AG08396 (cell line): ENCODE measurements around the gene MBNL1.

Experiments used
- DNase-seq: peaks from one replicate; pipeline ENCODE4 v3.0.0; 2012; ENCODE audit warnings: low spot score, mixed read lengths

MBNL1 gene

DNA sequence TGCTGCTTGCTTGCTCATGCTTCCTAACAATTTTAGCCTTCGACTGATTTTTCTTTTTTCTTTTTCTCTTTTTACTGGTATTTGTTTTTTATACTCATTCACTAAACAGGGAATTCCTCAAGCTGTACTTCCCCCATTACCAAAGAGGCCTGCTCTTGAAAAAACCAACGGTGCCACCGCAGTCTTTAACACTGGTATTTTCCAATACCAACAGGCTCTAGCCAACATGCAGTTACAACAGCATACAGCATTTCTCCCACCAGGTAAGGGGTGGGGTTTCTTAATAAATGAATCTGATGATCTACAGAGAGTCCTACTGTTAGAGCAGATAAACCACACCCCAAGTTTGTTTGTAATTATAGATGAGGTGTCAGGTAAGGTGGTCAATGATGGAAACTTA lies 178.8 kb downstream of the MBNL1 start:
- DNase-seq = no peak

DNA sequence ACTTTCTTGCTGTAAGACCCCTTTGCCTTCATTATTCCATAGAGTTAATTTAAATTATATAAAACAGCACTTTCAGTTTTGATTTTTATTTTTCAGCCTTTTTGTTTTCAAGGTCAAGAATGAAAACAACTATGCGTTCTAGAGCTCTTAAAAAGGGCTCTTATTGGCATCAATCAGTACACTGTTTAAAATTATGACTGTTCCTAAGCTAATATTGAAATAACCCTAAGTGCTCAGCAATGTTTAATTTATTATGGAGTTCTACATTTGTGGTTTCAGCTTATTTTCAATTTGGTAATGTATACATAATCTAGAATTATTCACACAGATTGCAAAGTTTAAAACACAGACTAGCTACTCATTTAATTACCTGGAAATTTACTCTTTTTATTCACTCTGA lies 179.4 kb downstream of the MBNL1 start:
- no peak for DNase-seq

DNA sequence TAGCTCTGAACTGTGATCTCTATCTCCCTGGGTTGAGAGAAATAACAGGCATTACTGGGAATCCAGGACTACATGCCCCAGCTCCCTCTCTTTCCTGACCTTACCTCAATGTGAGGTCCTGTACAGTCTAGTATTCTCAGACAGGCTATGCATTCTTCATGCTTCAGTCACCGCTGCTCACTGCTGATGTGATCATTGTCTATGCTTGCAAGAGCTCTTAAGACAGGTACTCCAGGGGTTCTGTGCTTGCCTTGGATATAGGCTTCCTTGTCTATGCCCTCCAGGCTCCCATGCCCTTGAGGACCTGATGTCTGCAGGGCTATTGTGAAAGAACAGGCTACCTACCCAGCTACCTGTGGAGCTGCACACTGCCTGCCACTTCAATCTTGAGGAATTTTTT lies 183.6 kb downstream of the MBNL1 start:
- no peak for DNase-seq

DNA sequence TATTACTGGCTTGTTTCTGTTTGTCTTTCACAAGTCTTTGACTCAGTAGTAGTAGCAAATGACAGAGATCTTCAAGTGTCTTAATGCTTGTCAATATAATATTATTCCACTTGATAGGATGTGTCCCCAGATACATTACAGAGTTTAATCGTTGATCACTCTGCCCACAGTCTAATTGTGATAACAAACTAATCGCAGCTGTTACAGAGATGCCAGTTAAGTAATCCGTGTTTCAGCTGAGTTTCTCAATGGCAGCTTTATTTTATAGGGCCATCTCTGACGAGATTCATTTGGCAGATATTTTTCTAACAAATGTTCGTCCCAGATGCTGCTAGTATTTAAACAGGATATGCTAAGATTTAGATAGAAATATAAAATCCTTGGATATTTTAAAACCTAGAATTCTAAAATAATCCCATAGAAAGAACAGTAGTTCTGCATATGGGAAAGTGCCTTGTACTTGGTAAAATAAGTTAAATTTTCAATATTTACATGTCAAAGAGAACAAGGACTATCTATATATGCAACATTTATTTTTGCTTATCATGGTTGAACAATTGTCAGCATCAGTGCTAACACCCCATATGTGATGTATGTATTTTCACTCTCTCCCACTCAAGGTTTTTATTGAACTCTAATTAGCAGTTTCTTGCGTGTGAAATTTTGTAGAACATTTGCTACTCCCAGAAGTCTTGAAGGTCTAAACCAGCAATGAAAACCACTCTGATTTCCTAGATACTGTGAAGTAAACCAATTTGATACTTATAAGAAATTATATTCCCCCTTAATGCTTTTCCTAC lies 185.5 kb downstream of the MBNL1 start:
- no peak for DNase-seq

DNA sequence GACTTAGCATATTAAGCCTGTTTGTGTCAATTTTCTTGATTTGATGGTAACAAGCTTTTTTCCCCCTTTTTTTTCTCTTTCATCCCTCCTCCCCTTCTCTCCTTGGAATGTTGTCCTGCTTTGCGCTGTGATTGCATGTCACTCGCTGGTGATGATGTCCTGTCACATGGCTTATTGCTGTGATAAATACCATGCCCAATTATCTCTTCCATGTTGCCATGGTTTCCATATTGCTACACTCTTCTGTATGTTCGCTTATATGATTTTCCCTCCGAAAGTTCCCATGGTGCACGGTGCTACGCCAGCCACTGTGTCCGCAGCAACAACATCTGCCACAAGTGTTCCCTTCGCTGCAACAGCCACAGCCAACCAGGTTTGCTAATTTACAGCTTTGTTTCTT lies 187.3 kb downstream of the MBNL1 start:
- DNase-seq = no peak

DNA sequence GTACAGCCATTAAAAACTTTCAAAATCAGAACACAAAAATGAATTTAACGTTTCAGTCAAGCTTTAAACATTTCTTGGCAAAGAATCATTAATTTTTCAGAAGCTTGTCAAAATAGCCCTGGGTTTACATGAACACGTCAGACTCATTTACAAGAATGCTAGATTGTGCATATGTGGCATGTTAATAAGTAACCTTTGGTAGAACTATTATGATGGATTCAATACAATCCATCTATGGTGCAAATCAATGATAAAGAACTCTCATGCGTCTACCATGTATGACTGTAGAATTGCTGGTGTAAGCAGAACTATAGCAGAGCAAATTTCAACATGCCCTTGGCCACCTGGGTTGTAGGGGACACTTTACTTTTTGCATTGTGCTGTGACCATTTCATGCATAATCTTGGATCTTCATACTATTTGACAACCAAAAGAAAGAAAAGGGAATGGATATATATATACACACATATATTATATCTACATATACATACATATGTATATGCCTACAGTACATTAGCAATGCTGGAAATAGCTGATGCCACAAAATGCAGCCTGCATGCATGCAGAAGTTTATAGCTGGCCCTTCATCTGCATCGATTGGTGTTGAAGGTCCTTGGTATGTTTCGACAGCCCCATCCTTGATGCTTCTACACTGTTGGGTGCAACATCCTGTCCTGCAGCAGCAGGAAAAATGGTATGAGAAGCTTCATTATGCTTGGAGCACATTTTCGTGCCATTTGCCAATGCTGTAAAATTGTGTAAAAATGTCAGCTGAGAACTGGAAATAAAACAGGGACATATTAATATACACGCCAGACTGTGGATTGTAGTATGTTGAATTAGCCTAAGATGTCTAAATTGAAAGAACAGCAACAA lies 189.0 kb downstream of the MBNL1 start:
- DNase-seq = no peak

DNA sequence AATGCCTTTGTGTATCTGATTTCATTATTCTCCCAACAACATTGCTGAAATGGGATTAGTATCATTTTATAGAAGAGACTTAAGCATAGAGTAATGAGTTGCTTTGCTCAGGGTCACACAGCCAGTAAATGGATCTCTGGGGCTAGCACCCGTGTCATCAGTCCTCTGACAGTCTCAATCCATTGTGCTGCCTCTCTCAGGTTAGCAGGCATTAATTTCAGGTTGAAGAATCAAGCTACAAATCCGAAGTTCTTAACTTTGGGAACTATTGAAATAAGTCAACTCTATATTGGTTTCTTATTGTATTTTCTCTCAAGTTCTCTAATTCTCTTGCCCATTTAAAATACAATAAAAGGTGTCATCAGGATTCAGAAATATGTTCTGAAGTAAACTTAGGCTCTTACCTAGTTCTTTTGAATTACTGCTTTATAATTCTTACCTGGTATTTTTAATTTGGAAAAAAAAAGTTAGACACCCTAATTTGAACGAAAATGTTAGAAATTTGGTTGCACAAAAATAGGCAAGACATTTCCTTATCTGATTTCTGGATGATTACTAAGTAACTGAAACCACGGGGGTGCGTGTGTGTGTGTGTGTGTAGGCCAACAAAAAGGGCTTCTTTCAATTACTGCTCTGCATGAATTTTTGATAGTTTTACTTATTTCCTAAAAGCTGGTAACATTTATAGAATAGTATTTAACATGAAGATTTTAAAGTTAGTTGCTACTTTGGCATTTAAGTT lies 189.8 kb downstream of the MBNL1 start:
- DNase-seq = no peak

DNA sequence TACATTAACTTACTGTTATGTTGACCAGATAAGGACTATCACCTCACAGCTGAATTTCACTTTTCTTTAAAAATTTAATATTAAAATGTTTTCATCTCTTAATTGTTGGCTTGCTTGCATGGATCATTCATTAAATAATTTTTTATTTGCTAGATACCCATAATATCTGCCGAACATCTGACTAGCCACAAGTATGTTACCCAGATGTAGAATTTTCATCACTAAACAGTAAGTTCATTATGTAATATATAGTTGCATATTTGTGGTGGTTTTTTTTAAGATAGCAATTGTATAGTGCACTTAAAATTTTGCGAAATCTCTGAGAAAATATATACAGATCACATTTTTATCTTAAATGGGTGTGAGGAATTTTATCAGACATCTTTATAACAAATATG lies 190.4 kb downstream of the MBNL1 start:
- no peak for DNase-seq

DNA sequence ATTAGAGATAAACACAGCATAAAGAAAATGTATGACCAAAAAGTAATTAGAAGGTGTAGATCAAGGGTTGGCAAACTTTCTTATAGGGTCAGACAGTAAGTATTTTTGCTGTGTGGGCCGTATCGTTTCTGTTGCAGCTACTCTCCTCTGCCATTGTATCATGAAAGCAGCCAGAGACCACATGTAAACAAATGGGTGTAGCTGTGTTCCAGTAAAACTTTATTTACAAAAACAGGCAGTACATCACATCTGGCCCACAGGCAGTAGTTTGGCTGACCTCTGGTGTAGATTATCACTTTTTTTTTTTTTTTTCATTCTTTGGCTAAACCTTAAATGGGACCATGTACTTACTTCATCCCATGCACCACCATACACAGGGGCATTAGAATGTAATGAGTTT lies 190.8 kb downstream of the MBNL1 start:
- no peak for DNase-seq

DNA sequence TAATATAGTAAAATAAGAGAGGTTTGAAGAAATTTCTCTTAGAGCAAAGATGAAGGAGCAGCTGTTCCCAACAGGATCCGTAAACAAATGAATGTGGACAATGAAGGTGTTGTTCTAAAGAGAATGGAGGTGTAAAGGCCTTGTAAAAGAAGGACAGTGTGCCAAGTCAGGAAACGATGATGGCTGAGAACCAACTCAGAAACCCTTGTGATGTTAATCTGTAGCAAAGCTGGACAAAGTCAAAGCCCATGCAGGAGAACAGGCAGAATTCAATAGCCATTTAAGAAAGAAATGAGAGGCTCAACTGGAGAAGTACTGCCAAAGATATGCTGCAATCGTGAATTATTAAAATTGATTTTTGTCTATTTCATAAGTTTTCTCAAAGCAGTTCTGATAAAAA lies 192.2 kb downstream of the MBNL1 start:
- DNase-seq = no peak

DNA sequence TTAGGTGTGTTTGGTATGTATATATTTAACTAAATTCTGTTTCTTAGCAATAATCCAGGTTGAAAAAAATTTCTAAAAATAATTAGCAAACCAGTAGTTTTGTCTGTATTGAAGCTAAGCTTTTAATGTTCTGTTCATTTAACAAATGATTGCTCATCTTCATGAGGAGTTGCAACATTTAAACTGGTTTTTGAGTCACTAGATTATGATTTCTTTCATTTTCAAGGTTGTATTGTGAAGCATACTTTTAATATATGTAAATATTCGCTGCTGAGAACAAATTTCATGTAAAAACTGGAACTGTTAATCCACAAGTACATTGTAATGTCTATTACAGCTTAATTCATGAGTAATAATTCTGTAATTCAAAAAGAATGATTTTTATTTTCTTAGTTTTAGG lies 192.7 kb downstream of the MBNL1 start:
- DNase-seq = no peak

DNA sequence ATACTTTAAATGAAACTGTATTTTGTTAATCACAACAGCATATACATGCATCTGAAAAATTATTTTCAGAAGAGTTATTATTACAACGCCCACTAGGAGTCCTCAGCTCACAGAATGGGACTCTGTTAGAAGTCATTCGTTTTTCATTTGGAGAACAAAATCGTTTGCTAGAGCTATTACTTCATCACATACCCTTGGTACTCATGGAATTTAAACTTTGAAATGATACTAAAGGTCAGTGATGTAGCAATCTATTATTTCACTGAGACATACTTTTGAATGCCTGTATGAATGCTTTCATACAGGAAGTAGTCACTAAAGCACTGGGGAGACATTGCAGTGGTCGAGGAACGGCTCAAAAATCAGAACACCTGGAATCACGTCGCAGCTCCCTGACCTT lies 198.1 kb downstream of the MBNL1 start:
- DNase-seq = peak; percentile 14

DNA sequence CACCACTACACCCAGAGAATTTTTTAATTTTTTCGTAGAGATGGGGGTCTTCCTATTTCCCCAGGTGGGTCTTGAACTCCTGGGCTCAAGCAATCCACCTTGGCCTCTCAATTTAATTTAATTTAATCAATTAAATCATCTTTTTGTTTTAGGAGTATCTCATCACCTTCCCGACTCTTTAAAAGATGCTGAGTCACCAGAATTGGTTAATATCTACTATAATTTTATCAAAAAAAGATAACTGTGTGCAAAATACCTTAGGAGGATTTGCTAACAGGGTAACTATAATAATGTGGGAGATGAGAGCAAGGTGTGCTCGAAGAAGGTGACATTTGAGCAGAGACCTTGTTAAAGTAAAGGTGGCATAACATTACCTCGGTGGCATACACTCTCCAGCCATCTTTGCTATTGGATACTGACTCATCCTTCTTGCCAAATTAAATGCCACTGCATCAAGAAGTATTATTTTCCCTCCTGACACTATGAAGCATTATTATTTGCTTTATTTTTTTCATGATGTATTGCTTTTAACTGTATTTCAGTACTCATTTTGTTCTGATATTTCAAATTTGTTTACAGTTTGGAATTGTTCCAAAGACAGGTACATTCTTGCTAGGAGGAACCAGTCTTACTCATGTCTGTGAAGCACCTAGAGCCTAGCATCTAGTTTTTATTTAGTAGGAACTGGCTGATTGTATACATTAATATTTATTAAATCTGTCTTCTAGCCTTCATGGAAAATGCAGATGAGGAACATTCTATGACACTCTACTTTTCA lies 200.7 kb downstream of the MBNL1 start:
- no peak for DNase-seq

DNA sequence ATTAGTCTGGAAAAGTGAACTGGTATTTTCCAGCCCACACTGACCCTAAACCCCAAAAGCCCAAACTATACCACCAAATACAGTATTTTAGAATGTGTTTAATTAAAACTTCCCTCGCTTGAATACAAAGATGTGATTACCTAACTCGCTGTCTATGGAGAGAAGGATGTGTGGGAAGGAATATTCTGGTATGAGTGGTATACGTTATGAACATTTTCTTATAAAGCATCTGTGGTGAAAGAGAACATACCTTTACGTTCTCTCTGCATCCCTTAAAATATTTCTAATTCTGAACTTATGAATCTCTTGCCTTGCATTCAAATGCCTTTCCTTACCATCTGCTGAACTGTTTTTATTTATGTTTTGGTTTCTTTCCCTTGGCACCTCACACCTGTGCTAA lies 201.4 kb downstream of the MBNL1 start:
- no peak for DNase-seq

DNA sequence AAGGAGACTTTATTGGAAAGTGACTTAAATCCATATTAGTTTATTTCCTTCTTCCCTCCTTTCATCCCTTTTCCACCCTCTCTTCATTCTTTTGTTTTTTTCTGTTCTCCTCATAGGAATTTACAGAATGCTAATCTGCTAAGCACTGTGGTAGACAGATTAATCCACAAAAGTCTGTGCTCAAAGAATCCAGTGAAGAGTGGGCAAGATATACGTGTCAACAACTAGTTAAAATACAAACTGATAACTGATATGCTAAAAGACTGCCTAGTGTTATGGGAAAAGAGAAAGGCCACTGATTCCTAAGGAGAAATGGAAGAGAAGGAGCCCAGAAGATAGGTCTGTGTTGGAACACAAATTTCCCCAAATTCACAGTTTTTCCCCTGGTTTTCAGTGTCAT lies 202.2 kb downstream of the MBNL1 start:
- DNase-seq = no peak

DNA sequence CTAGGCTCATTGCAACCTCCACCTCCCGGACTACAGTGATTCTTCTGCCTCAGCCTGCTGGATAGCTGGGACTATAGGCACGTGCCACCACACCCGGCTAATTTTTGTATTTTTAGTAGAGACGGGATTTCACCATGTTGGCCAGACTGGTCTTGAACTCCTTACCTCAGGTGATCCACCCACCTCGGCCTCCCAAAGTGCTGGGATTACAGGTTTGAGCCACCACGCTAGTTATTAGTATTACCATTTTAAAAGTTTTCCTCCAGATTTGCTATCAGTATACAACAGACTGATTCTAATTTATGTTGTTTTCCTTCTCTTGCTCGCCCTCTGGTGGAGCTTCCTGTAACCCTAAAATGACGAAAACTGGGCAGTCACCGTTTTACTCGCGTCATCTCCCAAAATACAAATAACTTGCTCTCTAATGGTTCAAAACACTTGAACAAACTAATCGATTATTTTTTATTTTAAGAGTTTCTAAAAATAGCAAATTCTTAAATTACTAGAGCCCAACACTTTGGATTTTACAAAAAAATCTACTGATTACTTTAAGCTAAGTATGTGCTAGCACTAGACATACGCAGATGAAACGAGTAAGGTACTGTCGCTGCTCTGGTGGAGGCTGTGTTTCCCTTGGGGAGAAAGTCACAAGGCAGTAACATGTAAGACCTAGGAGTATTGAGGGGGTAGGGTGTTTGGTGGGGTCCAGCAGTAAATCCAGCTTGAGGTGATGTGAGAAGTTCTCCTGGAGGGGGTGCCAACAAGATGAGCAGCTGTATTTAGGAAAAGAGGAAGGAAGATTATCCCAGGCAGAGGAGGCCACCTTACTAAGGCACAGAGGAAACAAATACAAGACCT lies 203.3 kb downstream of the MBNL1 start:
- DNase-seq = peak; percentile 43

DNA sequence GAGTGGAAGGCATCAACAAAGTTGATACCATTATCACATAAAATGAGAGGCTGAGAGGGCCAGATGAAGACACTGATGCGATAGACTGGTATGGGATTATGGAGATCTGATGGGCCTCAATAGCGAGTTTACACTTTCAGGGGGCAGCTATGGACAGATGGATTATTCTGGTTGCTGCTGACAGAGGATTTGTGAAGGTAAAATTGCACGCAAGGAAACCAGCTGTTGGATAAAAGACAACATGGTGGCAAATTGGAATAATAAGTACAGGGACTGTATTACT lies 203.9 kb downstream of the MBNL1 start:
- no peak for DNase-seq

DNA sequence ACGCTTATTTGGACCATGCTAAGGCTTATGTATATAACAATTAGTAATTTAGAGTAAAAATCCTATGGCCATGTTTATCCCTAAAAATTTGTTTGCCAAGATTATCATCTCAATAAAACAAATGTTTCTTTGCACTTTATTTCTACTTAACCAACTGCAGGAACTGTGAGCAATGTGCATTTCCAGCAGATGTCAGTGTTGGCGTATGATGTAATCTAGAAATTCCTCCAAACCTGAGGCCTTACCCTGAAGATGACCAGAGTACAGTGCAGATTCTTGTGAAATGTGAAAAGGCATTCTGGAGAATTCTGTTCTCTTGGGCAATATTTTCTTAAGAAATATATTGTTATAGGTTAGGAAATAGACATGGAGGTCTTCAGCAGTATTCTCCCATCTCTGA lies 205.9 kb downstream of the MBNL1 start:
- peak; percentile 45 for DNase-seq

DNA sequence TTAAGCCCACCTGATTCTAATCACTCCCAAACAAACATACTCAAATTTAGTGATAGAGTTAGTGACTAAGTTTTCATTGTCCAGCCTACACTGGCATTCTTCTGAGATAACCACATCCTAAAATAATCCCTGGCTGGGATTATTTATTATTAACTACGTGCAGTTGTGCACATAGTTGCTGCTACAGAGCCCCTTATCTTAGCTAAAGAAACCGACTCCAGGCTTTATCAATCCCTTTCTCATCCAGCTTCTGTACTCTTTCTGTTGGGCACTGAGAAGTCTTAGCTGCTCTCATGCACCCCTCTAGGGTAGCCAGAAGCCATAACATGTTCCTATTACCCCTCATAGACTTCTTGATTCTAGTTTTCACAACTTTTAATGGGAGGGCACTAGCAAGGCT lies 208.7 kb downstream of the MBNL1 start:
- no peak for DNase-seq

DNA sequence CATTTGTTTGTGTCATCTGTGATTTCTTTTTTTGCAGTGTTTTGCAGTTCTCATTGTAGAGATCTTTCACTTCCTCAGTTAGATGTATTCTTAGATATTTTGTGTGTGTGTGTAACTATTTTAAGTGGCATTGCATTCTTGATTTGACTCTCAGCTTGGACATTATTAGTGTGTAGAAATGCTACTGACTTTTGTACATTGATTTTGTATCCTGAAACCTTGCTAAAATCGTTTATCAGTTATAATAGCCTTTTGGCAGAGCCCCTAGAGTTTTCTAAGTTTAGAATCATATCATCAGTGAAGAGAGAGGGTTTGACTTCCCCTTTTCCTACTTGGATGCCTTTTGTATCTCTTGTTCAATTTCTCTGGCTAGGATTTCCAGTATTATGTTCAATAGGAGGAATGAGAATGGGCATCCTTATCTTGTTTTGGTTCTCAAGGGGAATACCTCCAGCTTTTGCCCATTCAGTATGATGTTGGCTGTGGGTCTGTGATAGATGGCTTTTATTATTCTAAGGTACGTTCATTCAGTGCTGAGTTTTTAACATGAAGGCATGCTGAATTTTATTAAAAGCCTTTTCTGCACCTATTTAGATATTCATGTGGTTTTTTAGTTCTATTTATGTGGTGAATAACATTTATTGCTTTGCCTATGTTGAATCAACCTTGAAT lies 211.7 kb downstream of the MBNL1 start:
- no peak for DNase-seq

DNA sequence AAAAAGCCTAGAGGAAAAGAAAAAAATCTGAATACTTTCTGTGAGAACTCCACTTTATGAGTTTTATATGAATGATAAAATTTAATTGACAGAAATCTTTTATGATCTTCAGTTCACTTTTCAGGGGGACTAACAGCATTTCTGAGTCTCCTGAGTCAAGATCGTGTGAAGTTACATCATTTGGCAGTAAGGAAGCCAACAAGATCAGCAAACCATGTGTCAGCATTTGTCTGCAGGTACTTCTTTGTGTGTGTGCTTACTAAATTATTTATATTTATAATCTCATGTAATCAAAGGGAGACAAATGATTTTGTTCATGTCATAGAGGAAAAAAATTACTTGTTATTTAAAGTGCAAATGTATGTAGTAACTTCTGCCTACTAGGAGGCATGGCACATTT lies 217.6 kb downstream of the MBNL1 start:
- no peak for DNase-seq
